Activated CD8-positive, alpha-beta memory T cell treated with anti-CD3 and anti-CD28 coated beads, Interleukin-2, amount 50 U/mL, for 24 hours (primary cell): ENCODE measurements around the gene FRMPD3.
"Not testable (repeated sequence)": the region's sequence is repeated elsewhere in the genome, so short reads cannot be mapped to it uniquely, and the experiment has no call there.

Experiments used
- DNase-seq: peaks from one replicate; pipeline ENCODE4 v3.0.0-alpha.2; 2020; ENCODE audit errors: extremely low read depth

Gene FRMPD3

DNA sequence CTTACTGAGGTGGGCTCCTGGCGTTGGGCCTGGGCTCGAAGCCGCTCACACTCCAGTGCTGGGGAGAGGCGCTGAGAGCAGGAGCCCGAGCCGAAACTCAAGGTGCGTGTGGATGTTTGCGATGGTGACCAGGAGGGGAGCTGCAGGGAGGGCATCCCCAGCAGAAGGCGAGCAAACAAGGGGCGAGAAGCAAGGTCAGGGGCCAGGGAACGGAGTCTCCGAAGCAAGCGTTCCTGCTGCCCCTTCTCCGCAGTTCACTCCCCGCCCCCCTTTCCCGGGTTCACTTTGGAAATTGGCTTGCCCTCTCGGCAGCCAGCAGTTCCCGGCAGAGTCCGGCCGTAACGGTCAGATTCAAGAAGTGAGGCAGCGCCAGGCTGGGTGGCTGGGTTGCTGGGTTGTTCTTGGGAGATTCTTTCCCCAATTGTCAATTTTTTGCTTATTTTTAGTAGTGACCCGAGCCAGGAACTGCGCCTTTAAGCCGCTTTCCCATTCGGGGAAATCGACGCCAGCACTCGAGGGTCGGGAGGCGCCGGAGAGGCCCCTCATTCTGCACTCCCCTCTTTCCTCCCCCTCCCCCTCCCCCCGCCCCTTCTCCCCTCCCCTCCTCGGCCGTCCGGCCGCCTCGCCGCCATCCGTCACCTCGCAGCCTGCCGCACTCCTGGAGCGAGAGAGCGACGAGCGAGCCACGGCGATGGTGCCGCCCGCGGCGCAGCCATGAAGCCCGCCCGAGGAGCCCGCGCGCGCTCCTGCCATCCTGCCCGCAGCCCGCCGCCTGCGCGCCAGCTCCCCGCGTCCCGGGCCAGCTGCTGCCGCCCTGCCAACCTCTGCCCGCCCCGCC is at the start of gene FRMPD3:
Gene FRMPD3, plus strand, starts transcription at position 655 of the 838 bp plus-strand sequence. CDS start 76,937 bp downstream, outside the sequence.
- no peak for DNase-seq

DNA sequence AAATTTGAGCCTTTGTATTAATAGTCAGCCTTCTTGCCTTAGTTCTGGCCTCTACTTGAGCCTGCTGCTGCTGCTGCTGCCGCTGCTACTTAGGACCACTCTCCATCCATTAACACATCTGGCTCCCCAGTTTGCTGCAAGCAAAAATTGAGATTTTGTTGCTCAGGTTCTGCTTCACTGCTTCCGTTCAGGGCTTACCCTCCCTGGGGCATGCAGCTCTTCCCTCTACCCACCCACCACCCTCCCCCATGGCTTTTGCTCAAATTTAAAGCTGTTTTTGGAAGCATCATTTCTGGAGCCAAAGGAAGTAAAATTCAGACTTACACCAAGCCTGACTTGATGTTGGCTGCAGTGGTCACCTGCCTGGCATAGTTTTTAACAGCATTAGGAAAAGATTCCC is 28.9 kb upstream of the FRMPD3 start:
- no peak for DNase-seq

DNA sequence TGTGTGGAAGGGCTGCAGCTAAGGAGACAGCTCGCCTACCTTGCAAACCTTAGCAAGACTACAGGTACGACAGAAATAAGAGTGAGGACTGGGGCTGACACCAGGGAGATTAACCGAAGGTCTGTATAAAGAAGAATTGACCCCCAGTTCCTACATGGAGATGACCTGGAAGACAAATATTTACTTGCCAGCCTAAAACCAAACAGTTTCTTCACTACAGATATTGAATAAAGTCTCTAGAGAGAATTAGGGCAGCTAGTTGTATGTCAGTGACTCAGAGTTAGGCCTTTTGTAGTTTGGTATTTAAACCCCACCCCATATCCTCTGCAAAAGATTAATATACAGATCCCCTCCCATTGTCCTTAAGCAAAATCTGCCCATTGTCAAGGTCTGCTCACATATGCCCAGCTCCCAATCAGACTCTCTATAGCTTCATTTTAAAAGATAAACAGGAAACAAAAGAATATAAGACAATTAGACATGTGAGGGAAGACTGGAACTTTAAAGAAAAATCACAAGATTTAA is 28.1 kb upstream of the FRMPD3 start:
- no peak for DNase-seq

DNA sequence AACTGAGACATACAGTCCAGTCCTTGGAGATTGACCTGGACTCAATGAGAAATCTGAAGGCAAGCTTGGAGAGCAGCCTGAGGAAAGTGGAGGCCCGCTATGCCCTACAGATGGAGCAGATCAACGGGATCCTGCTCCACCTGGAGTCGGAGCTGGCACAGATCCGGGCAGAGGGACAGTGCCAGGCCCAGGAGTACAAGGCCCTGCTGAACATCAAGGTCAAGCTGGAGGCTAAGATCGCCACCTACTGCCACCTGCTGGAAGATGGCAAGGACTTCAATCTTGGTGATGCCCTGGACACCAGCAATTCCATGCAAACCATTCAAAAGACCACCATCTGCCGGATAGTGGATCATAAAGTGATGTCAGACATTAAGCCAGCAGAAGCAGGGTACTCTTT is 20.4 kb upstream of the FRMPD3 start:
- no peak for DNase-seq

DNA sequence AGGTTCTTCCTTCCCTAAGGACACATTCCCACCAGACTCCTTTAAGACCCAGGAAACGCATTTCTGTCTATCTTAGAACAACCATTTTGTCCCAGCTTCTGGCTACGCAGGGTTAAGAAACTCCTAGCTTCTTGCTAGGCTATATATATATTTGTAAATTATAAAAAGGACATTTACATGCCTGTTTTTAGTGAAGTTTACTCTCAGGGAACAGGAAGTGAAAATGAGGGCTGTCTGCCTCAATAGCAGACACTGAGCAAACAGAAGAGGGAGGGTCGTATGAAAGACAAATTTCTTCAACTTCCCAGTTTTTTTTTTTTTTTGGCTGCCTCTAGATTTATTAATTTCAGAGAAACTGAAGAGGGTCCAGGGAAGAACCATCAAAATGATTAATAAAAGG is 9.3 kb upstream of the FRMPD3 start:
- no peak for DNase-seq

DNA sequence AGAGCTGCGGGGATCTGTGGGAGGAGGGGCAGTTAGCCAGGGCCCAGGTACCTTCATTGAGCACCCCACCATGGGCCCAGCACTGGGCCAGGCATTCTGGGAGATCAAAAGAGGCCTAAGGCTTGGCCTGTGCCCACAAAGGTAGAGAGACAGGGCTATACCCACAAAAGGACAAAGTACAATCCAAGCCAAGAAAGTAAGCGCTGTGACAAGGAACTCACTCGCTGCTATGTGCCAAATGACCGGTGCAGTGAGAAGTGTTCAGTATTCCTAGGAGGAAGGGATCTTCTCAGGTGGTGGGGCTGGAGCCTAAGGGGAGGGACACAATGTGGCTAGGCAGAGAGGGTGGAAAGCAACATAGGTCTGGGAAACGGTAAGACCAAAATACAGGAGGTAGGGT is 8.8 kb upstream of the FRMPD3 start:
- no peak for DNase-seq

DNA sequence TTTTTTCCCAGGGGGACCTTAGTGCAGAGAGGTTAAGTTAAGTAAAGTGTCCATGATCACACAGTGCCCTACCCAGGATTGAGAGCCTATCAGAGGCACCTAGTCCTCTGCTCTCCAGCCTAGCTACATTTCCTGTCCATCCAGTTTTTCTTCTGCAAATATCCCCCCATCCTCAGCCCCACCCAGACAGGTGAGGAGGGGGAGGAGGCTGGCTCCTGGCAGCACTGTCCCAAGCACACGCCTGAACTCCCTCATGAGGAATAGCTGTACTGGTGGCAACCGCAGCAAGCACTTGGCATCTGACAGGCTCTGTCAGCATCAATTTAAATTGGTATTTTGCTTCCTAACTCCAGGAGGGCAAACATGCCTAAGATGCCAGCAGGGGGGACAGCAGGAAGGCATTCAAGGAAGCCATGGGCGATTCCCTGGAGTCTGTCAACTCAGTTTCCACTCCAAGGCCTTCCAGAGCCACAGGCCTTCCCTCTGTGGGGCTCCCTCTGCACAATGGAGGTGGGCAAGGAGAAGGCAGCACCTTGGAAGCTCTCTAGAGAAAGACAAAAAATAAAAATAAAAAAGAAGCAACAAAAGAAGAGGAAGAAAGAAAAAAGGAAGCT is 6.4 kb upstream of the FRMPD3 start:
- DNase-seq = no peak

DNA sequence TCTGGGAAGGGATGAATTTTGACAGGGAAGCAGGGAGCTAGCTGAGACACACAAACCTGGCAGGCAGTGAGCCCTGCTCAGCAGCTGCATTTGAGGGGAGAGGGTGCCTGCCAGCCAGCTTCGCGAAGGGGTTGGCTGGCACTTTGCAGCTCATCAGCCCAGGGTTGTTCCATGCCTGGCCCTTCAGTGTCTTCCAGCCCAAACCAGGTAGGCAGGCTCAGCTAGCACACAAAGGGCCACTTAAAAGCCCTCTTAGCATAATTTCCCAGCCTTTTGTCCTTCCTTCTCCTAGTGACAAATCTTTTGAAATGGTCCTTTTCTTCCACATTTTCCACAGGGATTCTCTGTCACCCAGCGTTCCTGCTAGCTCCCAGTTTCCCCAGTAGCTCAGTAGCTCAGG is 4.3 kb upstream of the FRMPD3 start:
- no peak for DNase-seq

DNA sequence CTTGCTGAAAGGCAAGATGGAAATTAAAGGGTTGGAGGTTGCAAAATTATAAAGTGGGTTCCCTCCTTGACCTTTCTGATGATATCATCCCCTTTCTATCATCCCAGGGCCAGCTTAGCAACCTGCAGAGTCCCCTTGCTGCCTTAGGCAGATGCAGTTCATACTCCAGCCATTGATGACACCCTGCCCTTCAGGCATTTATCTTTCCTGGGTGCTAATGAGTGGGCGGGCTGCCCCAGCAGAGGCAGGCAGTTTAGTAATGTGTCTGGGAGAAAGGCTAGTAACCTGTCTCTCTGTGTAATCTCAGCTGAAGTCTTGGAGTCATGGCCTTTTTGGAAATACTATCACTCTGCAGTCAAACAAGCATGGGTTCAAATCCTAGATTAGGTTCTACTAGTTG is 3.8 kb upstream of the FRMPD3 start:
- DNase-seq = no peak

DNA sequence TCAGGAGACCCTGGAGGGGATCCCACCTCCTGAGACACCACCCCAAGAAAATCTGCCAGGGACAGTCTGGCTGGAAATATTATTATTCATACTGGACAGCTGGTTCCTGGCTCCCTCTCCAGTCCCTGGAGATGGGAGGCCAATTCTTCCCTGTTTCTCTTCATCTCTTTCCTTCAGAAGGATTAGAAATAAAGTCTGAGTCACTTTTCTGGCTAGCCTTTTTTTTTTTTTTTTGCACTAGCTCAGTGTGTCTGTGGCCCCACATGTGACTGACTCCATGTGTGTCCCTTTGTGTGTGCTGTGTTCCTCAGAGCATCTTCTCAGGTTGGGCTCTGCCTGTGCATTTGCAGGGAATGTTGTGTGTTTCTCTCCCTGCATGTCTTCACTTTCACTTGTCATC is 1.8 kb upstream of the FRMPD3 start:
- no peak for DNase-seq

DNA sequence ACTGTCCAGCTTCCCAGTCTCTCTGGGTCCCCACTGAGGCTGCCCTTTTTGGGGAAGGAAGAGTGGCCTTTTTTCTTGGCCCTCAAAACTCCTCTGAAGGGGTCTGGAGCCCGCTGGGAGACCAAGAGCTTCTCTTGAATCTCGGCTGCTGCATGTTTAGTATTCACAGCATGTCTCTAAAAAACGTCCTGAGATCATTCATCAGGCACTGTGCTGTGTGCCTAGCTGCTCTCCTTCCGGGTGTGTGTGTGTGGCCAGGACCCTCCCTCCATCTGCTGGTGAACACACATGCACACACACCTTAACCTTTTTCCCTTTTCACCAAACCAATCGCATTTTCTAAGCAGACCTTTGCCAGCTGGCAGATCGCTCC is 841 bp upstream of the FRMPD3 start:
- DNase-seq = no peak

DNA sequence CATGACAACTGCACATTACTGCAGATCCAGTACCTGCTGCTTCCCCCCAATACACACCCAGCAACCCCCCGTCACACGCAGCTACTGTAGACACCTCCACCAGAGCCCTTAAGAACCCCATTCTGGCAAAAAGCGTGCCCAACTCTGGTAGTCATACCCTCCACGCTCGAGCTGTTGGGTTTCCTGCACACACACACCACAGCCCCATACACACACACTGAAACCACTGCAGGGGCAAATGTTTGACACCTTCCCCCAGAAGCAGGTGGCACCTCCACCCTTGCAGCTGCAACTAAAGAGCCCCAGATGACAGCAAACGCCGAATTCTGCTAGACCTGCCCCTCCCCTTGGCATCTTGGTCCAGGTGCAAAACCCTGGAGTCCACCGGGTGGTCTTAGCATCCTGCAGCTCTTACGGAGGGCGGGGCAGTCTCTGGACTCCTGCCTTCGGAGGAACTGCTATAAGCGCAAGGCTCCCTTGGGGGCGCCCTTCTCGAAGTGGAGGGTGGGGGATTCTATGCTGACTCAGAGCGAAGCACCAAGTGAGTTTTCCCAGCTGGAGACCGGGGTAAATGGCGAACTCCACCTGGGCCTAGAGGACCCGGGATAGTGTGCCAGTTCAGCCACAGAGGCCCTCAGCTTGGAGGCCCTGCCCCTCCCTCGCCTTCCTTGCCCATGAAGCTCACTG is 1.5 kb downstream of the FRMPD3 start:
- no peak for DNase-seq

DNA sequence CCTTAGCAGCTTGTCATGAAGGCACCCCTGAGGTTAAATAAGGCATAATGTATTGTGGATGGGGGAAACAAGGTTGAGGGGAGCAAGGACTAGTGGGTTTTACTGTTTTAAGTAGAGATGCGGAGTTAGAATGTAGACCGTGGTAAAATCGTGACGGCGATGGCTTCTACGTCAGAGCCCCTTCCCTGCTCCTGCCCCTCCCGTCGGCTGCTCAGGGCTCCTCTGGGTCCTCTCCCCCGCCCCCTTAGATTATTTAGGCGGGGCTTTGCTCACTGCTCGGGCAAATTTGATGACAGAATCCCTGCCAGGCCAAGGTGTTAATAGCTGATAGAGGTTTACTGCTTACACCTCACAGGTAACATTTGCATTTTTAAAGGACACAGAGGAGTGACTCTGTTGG is 2.3 kb downstream of the FRMPD3 start:
- DNase-seq = no peak

DNA sequence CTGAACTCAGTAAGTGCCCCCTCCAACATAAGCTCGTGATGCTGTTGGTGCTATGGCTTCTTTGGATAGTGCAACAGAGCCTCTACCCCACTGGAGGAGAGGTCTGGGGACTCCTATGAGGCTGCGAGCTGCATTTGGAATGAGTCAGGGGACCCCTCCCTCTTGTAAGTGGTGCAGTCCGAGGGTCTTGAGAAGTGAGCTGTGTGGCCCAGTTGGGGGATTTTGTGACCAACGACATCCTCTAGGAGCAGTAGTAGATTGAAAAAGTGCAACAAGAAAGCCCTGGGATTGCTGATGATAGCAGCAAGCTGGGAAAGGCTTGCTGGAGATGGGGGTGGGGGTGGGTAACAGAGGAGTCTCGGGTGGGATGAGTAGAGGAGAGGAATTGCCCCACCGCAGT is 3.1 kb downstream of the FRMPD3 start:
- DNase-seq = no peak

DNA sequence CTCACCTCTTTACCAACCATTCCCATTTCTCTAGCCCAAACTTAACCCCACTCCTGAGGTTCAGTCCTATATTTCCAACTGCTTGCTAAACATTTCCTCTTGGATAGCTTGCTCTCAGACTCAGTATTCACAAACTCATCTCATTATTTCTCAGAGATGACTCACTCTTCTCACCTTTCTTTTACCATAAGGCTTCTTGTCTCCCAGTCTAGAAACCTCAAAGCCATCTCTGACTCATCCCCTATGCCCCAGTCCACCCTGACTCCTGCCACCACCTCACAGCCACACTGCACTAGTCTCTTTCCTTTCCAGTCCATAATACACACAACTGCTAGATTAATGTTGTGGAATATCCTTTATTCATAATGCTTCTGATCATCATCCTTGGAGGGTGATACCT is 4.8 kb downstream of the FRMPD3 start:
- DNase-seq = no peak

DNA sequence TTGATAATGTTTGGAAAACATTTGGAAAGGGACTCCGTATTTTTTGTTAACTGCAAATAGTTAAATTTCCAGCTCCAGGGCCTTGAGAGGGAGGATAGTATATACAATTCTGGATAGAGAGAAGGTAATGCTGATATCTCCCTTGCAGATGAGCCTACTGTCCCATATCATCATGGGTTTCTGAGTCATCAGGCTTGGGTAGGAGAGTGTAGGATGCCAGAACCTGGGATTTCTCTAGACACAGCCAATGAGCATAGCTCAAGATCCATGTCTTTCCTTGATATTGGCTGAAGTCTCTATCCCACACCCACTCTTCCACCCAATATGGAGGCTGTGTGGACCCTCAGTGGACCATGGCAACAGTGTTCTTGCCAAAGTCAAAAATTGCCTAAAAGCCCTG is 7.8 kb downstream of the FRMPD3 start:
- no peak for DNase-seq

DNA sequence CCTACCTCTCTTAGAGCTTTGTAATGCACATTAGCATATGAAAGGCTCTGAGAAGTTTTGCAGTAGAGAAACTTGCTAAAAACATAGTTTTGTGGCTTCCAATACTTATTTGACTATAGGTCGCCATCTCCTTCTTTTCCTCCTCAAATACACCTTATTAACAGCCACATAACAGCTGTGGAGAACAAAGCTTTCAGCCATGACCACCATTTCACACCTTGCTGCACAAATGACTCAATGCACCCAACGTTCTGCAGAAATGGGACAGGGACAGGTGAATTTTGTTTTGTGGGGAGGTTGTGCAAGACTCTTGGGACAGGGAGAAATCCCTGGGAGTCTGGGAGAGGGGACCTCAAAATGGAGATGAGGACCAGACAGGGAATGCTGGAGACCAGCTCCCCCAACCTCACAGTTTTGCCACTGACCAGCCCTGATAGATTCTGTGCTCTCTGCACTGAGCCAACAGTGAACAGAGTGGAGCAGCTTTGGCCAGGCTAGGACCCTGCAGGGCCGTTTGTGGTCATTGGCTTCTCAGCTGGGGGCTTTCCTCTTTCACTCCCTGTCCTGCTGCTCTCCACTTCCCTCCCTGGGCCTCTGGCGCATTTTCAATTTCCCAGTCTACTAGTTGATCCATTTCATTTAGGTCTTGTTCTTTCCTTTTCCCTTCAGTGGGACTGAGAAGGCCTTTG is 16.6 kb downstream of the FRMPD3 start:
- no peak for DNase-seq

DNA sequence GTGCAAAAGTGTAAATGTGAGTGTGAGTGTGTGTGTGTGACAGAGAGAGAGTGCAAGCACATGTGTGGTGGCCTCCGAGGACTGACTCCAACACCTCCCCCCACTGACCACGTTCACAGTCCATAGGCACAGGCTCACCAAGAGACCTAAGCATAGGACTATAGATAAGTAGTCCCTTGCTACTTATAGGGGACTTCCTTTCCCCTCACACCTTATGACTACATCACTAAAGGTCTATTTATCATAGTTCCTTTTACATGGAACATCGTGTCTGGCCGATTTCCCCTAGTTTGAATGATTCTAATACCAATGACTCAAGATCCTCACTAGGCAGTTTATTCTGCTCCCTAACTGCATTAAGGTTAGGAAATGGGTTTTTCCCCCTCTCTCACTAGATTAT is 17.8 kb downstream of the FRMPD3 start:
- DNase-seq = no peak

DNA sequence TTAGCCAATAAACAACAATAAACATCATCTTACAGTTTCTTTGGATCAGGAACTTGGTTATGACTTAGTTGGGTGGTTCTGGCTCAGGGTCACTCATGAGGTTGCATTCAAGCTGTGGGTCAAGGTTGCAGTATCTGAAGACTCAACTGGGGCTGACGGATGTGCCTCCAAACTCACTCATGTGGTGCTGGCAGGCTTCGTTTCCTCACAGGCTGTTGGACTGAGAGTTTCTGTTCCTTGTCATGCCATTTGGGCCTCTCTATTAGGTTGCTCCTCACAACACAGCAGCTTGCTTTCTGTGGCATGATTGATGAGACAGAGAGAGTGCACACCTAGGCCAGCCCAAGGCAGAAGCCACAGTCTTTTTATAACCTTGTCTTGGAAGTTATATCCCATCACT is 20.7 kb downstream of the FRMPD3 start:
- DNase-seq = no peak

DNA sequence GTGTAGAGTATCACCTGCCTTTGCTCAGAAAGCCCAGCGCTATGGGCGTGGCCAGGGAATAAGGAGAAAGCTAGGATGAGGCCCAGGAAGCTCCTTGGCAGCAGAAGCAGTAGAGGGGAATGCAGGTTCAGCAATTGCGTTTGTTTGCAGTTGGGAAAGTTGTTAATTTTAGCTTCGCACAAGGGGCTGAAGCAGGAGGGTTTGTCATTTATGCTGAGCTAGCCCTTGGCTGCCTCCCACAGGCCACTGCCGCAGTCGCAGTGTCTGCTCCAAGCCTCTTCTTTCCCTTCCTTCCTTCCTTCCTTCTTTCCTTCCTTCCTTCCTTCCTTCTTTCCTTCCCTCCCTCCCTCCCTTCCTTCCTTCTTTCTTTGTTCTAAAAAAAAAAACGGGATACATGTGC is 21.5 kb downstream of the FRMPD3 start:
- DNase-seq = no peak

DNA sequence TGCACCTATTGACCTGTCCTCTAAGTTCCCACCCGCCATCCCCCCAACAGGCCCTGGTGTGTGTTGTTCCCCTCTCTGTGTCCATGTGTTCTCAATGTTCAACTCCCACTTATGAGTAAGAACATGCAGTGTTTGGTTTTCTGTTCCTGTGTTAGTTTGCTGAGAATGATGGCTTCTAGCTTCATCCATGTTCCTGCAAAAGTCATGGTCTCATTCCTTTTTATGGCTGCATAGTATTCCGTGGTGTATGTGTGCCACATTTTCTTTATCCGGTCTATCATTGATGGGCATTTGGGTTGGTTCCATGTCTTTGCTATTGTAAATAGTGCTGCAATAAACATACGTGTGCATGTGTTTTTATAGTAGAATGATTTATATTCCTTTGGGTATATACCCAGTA is 22.0 kb downstream of the FRMPD3 start:
- DNase-seq = not testable (repeated sequence)

DNA sequence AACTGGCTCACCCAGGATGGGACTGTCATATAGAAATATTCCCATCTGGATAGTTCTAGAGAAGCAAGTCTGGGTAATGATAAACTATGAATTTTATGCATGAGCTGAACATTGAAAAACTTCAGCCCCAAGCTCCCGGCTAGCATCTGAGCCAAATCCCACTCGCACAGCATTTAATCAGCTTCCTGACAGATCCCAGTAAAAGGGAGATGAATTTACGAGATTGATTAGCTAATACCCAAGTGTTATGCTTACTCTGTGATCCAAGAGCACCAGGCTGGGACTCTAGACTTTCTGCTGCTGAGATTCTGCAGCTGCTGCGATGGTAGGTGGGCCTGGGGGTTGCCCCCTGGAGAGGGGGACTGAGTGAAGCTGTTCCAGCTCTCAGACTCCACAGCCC is 28.0 kb downstream of the FRMPD3 start:
- DNase-seq = no peak
